ENCODE results near the gene MRPL11.

The MRPL11 gene

GRCh38 chr11:66472054-66472453 is 33.4 kb upstream of the MRPL11 start:
- TF ChIP-seq, protein P1, sequence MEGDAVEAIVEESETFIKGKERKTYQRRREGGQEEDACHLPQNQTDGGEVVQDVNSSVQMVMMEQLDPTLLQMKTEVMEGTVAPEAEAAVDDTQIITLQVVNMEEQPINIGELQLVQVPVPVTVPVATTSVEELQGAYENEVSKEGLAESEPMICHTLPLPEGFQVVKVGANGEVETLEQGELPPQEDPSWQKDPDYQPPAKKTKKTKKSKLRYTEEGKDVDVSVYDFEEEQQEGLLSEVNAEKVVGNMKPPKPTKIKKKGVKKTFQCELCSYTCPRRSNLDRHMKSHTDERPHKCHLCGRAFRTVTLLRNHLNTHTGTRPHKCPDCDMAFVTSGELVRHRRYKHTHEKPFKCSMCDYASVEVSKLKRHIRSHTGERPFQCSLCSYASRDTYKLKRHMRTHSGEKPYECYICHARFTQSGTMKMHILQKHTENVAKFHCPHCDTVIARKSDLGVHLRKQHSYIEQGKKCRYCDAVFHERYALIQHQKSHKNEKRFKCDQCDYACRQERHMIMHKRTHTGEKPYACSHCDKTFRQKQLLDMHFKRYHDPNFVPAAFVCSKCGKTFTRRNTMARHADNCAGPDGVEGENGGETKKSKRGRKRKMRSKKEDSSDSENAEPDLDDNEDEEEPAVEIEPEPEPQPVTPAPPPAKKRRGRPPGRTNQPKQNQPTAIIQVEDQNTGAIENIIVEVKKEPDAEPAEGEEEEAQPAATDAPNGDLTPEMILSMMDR (conservative IDR thresholded peaks at IDR 0.05; ENCODE audit: low read depth, low read length), result no peak
- Histone ChIP-seq H3K4me2 (no peak overlapping the region), H3K4me1 (ENCODE audit: low read depth, poor library complexity, severe bottlenecking) (peaks cover 5% of the 10 kb centered on the region), H3K27ac (no peak overlapping the region), H3K4me3 (IDR thresholded peaks at IDR 0.05; ENCODE audit: insufficient read depth, low read depth, low read length) (no peak overlapping the region), H3K36me3 (ENCODE audit: insufficient read depth) (no peaks in the 10 kb centered on the region), H3K79me2 (ENCODE audit: insufficient read depth, low read depth) (no peaks in the 10 kb centered on the region), H2AFZ (ENCODE audit: low read depth) (no peak overlapping the region), H4K20me1 (ENCODE audit: insufficient read depth) (no peaks in the 10 kb centered on the region), H3K9ac (no peak overlapping the region), H3K27me3 (ENCODE audit: insufficient read depth, low read depth) (no peaks in the 10 kb centered on the region)

GRCh38 chr11:66471142-66471541 is 32.5 kb upstream of the MRPL11 start:
- TF ChIP-seq, protein P1 (conservative IDR thresholded peaks at IDR 0.05; ENCODE audit: low read depth, low read length), result no peak
- no peak overlapping the region for H3K4me2 ChIP-seq
- H3K79me2 ChIP-seq (ENCODE audit: insufficient read depth, low read depth), result no peaks in the 10 kb centered on the region
- no peaks in the 10 kb centered on the region for H4K20me1 ChIP-seq (ENCODE audit: insufficient read depth)
- no peak overlapping the region for H3K27ac ChIP-seq
- H3K36me3 ChIP-seq (ENCODE audit: insufficient read depth), result no peaks in the 10 kb centered on the region
- no peak overlapping the region for H2AFZ ChIP-seq (ENCODE audit: low read depth)
- no peak overlapping the region for H3K4me3 ChIP-seq (IDR thresholded peaks at IDR 0.05; ENCODE audit: insufficient read depth, low read depth, low read length)
- no peak overlapping the region for H3K9ac ChIP-seq
- H3K4me1 ChIP-seq (ENCODE audit: low read depth, poor library complexity, severe bottlenecking), result peaks cover 5% of the 10 kb centered on the region
- no peaks in the 10 kb centered on the region for H3K27me3 ChIP-seq (ENCODE audit: insufficient read depth, low read depth)

- H3K36me3 ChIP-seq (ENCODE audit: insufficient read depth), result no peaks in the 10 kb centered on the region
- no peak overlapping the region for H3K27ac ChIP-seq
- H3K4me2 ChIP-seq, result no peak overlapping the region
- H4K20me1 ChIP-seq (ENCODE audit: insufficient read depth), result no peaks in the 10 kb centered on the region
- no peak overlapping the region for H3K4me3 ChIP-seq (IDR thresholded peaks at IDR 0.05; ENCODE audit: insufficient read depth, low read depth, low read length)
- no peaks in the 10 kb centered on the region for H3K27me3 ChIP-seq (ENCODE audit: insufficient read depth, low read depth)
- H3K4me1 ChIP-seq (ENCODE audit: low read depth, poor library complexity, severe bottlenecking), result peaks cover 5% of the 10 kb centered on the region
- TF ChIP-seq, protein P1 (conservative IDR thresholded peaks at IDR 0.05; ENCODE audit: low read depth, low read length), result no peak
- no peaks in the 10 kb centered on the region for H3K79me2 ChIP-seq (ENCODE audit: insufficient read depth, low read depth)
- H2AFZ ChIP-seq (ENCODE audit: low read depth), result no peak overlapping the region
- no peak overlapping the region for H3K9ac ChIP-seq
Observed at GRCh38 chr11:66470015-66470414, 31.4 kb upstream of the MRPL11 start.

DNA sequence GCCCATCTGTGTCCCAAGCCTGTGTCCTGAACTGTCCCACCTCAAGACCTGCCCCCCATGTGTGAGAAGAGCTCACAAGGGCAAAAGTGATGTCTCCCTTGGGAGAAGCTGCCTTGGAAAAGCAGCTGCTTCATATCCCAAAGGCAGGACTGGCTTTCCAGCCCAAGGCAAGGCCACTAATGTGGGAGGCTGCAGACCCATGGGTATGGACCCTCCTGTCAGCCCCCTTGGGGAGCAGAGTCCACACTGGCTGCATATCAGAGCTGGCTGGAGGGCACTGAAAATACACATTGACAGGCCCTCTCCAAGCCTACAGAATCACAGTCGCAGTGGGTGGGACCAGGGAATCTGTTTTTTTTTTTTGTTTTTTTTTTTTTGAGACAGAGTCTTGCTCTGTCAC is 30.8 kb upstream of the MRPL11 start:
- TF ChIP-seq, protein P1 (conservative IDR thresholded peaks at IDR 0.05; ENCODE audit: low read depth, low read length), result no peak
- Histone ChIP-seq H3K36me3 (ENCODE audit: insufficient read depth) (no peaks in the 10 kb centered on the region), H3K27ac (no peak overlapping the region)

More for the DNA sequence above, 30.8 kb upstream of the MRPL11 start:
- no peaks in the 10 kb centered on the region for H3K79me2 ChIP-seq (ENCODE audit: insufficient read depth, low read depth)
- H4K20me1 ChIP-seq (ENCODE audit: insufficient read depth), result no peaks in the 10 kb centered on the region
- no peak overlapping the region for H3K9ac ChIP-seq
- peaks cover 5% of the 10 kb centered on the region for H3K4me1 ChIP-seq (ENCODE audit: low read depth, poor library complexity, severe bottlenecking)
- H3K4me3 ChIP-seq (IDR thresholded peaks at IDR 0.05; ENCODE audit: insufficient read depth, low read depth, low read length), result no peak overlapping the region
- H3K4me2 ChIP-seq, result no peak overlapping the region
- H3K27me3 ChIP-seq (ENCODE audit: insufficient read depth, low read depth), result no peaks in the 10 kb centered on the region
- H2AFZ ChIP-seq (ENCODE audit: low read depth), result no peak overlapping the region
